NCI-H2196 (cell line): ENCODE results near the gene CLDN14.
A peak's percentile ranks its signal among the peaks of the same experiment; 100 is the strongest.
"Not testable (repeated sequence)": the region's sequence is repeated elsewhere in the genome, so short reads cannot be mapped to it uniquely, and the experiment has no call there.

Source experiments
- DNase-seq: peaks from one replicate; lab custom pipeline; 2025; ENCODE audit not compliant: unreplicated experiment; lab: John Stamatoyannopoulos, UW

CLDN14 gene

DNA sequence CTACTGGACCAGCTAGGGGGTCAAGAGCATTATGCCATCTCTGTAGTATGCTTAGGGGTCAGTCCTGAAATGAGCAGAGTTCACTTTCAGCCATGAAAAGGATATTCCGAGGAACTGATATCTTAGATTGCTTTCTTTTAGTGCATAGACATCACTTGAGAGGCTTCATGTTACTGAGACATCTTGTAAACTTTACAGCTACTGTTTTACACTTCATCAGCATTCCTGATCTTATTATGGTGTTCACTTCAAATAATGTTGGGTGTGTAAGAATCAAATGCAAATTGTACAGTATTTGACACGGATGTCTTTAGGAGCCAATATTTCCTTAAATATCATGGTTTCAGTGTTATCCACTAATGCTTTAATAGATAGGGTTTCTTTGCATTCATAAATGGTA is 22.4 kb upstream of the CLDN14 start:
- DNase-seq, result no peak

GRCh38 chr21:36501589-36501892 is 21.6 kb upstream of the CLDN14 start:
- DNase-seq, result no peak

GRCh38 chr21:36499578-36500471 is 19.9 kb upstream of the CLDN14 start:
- no peak for DNase-seq

DNA sequence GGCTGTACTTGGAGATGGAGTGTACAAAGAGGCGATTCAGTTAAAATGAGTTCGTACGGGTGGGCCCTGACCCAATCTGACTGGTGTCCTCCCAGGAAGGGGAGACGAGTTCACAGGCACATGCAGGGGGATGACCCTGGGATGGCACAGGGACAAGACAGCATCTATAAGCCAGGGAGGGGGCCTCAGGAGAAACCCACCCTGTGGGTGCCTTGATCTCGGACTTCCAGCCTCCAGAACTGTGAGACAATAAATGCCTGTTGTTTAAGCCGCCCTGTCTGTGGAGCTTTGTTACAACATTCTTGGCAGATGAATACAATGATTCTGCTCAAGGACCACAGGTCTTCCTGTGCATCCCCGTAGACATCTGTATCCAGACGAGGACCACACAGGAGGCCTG is 14.6 kb upstream of the CLDN14 start:
- DNase-seq, result no peak

DNA sequence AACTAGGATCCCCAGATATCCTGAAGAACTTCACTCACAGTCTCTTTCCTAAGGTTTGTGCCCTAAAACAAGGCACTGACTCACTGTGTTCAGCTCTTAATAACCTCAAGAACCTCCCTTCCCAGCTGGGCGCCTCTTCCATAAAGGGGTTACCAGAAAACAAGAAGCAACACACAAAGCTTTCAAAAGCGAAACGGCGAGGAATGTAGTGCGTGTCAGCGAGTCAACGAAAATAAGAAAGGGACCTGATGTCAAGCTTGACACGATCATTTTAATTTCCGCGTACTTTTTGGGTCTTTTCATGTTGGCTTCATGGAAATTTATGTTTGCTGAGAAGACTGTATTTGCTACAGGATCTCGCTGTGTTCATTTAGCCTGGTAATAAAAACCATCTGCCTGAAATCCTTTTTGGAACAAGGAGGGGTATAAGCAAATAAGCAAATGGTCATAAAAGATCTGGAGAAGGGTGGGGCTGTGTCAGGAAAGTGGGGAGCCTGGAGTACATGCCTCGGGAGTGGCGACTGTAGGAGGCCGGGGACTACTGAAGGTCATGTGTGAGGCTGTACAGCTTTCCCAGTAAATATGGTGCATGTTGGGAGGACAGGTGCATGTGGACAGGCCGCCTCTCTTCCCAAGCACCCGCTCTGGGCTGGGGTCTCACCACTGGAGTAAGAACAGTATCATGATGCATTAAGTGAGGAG is 11.4 kb upstream of the CLDN14 start:
- DNase-seq, result no peak

- DNase-seq, result no peak
Observed at GRCh38 chr21:36489776-36490165, 9.8 kb upstream of the CLDN14 start.

DNA sequence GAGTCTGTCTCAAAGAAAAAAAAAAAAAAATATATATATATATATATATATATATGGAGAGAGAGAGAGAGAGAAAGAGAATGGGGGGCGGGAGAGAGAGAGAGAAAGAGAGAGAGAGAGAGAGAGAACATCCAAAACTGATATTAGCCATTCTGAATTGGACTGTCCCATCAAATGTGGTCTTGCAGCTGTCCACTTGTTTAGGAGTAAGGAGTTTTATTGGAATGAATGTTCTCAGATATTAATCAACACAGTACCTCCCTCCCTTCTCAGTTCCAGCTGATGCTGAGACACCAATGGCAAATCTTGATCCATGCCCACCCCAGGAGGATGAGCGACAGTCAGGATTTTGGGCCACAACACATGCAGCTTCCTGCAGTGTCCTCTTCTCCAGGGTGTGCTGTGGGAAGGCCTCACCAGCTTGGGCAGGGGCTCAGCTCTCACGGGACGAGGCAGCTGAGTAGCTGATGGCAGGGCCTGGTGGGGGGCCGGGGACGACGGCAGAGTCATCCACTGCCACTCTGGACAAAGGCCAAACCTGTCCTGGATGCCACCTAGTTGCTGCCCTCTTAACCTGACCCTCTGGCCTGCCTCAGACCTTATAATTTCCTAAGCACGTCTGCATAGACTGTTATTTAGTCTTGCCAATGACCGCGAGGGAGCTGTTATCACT is 9.3 kb upstream of the CLDN14 start:
- no peak for DNase-seq

DNA sequence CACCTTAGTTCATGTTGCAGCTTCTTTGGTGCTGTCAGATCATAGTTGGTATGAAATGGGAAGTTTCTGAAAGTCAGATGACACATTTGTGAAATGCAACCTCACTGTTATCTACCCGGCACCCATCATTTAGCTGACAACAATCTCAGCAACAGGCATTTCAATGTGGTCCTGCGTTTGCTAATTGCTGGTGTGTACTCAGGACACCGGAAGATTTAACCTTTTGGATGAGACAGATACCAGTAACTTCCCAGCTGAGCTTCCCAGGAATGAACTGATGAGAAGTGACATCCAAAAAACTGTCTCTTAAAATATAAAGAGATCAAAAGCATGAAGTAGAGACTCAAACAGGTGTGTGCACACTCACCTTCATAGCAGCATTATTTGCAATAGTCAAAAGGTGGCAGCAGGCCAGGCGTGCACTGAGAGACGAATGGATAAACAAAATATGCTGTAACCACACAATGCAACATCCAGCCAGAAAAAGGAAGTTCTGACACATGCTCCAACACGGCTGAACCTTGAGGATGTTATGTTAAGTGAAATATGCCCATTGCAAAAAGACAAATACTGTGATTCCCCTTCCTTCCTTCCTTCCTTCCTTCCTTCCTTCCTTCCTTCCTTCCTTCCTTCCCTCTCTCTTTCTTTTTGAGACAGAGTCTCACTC is 7.9 kb upstream of the CLDN14 start:
- peak; percentile 67 for DNase-seq

DNA sequence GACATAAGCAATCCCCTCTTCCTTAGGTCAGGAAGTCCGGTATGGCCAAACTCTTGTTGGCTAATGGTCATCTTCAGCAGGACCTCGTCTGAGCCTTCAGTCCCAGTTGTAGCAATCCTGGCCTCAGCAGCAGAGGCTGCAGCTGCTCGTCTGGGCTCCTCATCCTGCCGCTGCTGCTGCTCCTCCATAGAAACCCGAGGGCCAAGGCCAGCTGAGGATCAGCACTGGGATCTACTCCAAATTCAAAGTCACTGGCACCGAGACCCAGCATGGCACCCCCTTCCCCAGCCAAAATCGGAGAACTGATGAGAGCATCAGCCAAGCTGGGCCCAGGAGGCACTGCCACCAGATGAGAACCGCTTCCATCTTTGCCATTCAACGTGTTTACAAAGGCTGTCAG is 6.3 kb upstream of the CLDN14 start:
- DNase-seq, result no peak

DNA sequence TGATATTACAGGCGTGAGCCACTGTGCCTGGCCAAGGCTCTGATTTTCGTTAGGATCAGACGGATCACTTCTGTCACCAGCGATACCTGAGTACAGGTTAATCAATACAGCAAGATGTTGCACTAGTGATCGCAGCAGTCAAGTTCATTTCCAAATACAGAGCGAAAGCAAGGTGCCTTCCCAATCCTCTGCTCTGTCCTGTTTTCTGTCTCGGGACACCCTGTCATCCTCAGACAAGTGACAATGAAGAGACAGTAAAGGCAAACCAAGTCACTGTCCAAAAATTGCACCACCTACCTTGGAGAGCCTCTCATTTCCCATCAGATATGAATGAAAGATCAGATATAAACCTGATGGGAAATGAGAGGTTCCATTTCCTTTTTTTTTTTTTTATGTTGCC is 5.6 kb upstream of the CLDN14 start:
- DNase-seq, result no peak

DNA sequence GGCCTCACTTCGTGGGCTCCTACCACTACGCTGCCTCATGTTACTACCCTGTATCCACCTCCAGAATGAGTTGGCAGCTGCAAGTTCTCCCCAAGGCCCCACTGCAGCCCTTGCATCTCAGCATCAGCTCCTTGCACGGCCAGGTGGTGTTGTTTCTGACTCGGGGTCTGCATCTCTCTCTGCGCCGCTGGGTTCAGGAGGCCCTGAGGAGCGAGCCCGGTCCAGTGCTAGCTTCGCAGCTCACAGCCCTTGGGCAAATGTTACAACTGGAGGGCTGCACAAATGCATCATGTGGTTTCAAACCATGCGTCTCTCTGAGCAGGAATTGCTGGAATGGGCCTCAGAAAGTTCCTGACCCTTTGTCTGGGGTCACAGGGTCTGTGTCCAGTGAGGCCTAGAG is 3.2 kb upstream of the CLDN14 start:
- no peak for DNase-seq

DNA sequence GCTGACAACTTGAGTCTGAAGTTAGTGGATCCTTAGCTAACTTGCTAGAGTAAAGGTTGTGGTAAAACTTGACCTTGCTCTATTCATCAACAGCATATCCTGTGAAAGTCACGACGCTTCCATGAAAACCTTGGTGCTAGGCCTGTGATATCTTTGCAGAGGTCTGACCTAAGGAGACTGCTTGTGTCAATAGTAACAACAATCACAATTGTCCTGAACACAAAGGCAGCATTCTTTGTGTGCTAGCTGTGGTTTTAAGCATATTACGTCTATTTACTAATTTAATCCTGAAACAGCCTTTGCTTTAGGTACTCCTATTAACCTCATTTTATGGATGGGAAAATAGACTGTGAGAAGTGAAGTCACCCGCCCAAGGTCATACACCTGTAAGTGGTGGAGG is 2.8 kb upstream of the CLDN14 start:
- no peak for DNase-seq

- no peak for DNase-seq
Observed at GRCh38 chr21:36482181-36482580, 2.3 kb upstream of the CLDN14 start.

DNA sequence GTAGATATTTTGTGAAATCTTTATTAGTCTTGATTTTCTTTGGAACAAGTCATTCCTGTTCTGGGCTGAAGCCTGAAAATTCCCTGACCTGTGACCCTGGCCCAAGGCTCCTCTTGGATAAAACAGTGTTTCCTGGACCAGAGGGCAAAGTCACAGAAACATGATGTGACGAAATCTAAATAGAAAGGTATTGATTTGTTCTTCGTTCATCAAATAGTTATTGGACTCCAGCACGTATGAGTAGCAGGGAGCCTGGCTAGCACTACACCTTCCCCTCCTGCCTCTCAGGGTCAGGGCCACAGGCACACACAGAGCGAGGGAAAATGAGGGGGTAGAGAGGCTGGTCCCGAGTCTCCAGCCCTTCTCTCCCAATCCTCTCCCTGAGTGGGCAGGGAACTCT is 1.7 kb upstream of the CLDN14 start:
- no peak for DNase-seq

DNA sequence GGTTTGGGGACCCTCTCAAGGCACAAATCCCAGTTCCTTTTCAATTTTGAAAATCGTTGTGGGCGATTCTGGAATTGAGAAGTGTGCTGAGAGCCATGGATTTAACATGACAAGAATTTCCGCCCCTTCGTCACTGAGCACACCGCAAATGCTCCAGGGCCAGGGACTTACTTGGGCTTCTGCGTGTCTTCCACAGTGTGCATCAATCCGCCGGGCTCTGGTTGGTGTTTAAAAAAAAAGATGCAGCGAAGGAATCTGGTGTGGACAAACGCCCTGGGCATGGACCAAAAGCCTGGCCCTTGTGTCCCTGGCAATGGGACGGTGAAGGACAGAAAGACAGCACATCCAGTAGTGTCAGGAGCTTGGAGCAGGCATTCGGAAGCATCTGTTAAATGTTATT is 696 bp upstream of the CLDN14 start:
- no peak for DNase-seq

GRCh38 chr21:36478941-36479340 is 981 bp downstream of the CLDN14 start:
- no peak for DNase-seq

- DNase-seq, result no peak
Observed at GRCh38 chr21:36478207-36478701, 1.7 kb downstream of the CLDN14 start.

GRCh38 chr21:36477559-36477958 is 2.4 kb downstream of the CLDN14 start:
- DNase-seq, result no peak

DNA sequence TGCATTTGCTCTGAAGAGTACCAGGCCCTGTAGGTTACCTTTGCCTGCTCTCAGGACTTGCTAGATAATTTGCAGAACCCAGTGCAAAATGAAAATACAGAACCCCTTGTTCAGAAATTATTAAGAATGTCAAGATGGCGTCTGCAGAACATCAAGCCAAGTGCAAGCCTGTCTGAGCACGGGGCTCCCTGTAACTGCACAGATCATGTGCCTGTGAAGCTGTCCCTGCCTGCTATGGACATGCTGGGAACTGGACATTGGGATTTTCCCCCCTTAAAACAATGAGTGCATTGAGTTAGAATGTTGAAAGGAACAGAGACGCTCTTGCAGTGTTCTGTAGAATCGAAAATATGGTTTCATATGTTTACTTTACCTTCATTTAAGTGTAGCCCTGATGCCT is 2.9 kb downstream of the CLDN14 start:
- no peak for DNase-seq

DNA sequence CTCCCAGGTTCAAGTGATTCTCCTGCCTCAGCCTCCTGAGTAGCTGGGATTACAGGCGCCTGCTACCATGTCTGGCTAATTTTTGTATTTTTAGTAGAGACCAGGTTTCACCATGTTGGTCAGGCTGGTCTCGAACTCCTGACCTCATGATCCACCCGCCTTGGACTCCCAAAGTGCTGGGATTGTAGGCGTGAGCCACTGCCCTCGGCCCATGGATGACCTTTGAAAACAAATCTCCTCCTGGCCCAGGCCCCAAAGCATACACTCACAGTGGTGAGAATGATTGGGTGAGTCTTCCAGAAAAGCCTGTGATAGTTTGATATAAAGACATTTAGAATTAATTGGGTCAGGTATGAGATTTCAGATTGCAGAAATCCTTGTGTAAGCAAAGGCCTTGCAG is 3.4 kb downstream of the CLDN14 start:
- not testable (repeated sequence) for DNase-seq

GRCh38 chr21:36474591-36474990 is 5.3 kb downstream of the CLDN14 start:
- no peak for DNase-seq
